Panc1 (cell line): ENCODE results near the gene GRAMD4.

Source experiments
- POLR2AphosphoS5 ChIP-seq: IDR thresholded peaks from 2 replicates; pipeline ENCODE4 v1.6.1; 2012; ENCODE audit warnings: mild to moderate bottlenecking, low read depth, low read length, moderate library complexity
- TF ChIP-seq, protein P1 (sequence below): fragments of 450-650 bp; IDR thresholded peaks from 2 replicates; pipeline ENCODE4 v1.5.1; 2017; ENCODE audit warnings: mild to moderate bottlenecking
- TF ChIP-seq, protein P2 (sequence below), 2 experiments: IDR thresholded peaks; 2 replicates each; pipeline ENCODE4 v1.6.1; 2011 to 2012; ENCODE audit warnings: low read depth in 2 of 2, control low read depth in 1 of 2, low read length in 1 of 2, mild to moderate bottlenecking in 1 of 2, moderate library complexity in 1 of 2; ENCODE audit not compliant: insufficient read depth in 1 of 2

DNA sequence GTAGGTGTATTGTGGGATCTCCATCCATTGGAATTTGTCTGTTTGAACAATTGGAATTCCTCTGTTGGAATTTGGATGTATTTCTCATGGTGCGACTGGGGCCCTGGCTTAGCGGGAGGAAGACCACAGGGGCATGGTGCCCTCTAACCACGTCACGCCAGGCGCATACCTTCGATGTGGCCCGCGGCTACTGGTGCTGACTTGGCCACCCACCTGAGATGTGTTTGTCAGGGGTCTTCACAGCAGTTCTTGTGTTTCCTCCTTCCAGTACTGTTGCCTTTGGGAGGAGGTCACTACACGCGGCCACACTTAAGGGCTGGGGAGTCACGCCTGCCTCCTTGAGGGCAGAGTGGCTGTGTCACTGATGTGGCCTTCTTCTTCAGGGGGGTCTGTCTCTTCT lies 36.6 kb upstream of the GRAMD4 start:
- TF ChIP-seq, protein P1, sequence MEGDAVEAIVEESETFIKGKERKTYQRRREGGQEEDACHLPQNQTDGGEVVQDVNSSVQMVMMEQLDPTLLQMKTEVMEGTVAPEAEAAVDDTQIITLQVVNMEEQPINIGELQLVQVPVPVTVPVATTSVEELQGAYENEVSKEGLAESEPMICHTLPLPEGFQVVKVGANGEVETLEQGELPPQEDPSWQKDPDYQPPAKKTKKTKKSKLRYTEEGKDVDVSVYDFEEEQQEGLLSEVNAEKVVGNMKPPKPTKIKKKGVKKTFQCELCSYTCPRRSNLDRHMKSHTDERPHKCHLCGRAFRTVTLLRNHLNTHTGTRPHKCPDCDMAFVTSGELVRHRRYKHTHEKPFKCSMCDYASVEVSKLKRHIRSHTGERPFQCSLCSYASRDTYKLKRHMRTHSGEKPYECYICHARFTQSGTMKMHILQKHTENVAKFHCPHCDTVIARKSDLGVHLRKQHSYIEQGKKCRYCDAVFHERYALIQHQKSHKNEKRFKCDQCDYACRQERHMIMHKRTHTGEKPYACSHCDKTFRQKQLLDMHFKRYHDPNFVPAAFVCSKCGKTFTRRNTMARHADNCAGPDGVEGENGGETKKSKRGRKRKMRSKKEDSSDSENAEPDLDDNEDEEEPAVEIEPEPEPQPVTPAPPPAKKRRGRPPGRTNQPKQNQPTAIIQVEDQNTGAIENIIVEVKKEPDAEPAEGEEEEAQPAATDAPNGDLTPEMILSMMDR: no peak
- TF ChIP-seq, protein P2, sequence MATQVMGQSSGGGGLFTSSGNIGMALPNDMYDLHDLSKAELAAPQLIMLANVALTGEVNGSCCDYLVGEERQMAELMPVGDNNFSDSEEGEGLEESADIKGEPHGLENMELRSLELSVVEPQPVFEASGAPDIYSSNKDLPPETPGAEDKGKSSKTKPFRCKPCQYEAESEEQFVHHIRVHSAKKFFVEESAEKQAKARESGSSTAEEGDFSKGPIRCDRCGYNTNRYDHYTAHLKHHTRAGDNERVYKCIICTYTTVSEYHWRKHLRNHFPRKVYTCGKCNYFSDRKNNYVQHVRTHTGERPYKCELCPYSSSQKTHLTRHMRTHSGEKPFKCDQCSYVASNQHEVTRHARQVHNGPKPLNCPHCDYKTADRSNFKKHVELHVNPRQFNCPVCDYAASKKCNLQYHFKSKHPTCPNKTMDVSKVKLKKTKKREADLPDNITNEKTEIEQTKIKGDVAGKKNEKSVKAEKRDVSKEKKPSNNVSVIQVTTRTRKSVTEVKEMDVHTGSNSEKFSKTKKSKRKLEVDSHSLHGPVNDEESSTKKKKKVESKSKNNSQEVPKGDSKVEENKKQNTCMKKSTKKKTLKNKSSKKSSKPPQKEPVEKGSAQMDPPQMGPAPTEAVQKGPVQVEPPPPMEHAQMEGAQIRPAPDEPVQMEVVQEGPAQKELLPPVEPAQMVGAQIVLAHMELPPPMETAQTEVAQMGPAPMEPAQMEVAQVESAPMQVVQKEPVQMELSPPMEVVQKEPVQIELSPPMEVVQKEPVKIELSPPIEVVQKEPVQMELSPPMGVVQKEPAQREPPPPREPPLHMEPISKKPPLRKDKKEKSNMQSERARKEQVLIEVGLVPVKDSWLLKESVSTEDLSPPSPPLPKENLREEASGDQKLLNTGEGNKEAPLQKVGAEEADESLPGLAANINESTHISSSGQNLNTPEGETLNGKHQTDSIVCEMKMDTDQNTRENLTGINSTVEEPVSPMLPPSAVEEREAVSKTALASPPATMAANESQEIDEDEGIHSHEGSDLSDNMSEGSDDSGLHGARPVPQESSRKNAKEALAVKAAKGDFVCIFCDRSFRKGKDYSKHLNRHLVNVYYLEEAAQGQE (IDR thresholded peaks at IDR 0.05; ENCODE audit: insufficient read depth in 1 of 2, low read depth in 2 of 2, low read length in 1 of 2): no peak
- no peak for TF ChIP-seq POLR2AphosphoS5
